Panc1 (cell line): ENCODE measurements around the gene PRAMEF20. TPM values are rescaled to one million over a fixed set of nuclear protein-coding genes. Genes with fewer than 3 reads are reported as not detected.

Experiments used
- ATAC-seq: fragments of 200-7000 bp; cut with Tn5 transposase; 2 replicates; pipeline ENCODE4 v1.9.1; 2020; ENCODE audit warnings: mild to moderate bottlenecking, moderate library complexity
- BruUV-seq: library from RNA; stranded (reverse); fragments of 400-500 nt; replicated peaks from 2 replicates; lab custom pipeline; 2021; lab: Mats Ljungman, UMichigan
- CTCF ChIA-PET: fragments of 300-600 bp; sonication (Branson Sonifier 250); formaldehyde crosslinking; loops from one replicate; lab custom pipeline; 2022; ENCODE audit warnings: antibody characterized with exemption; lab: Charles Lee
- POLR2A ChIA-PET: fragments of 300-600 bp; sonication (Branson Sonifier 250); formaldehyde crosslinking; loops from one replicate; lab custom pipeline; 2022; ENCODE audit warnings: antibody characterized with exemption; lab: Charles Lee
- DNase-seq: peaks from one replicate; pipeline ENCODE4 v3.0.0-alpha.2; 2010; ENCODE audit warnings: low read depth, low spot score
- H3K27ac ChIP-seq: 2 replicates; pipeline ENCODE4 v1.5.1; 2011; ENCODE audit warnings: mild to moderate bottlenecking, low read length, inconsistent platforms
- H3K27me3 ChIP-seq: fragments of 200-500 bp; sonication (Bioruptor generic); 2 replicates; pipeline ENCODE4 v1.6.0; 2014; ENCODE audit warnings: low read length, inconsistent platforms; ENCODE audit not compliant: control insufficient read depth, insufficient read depth
- H3K36me3 ChIP-seq: fragments of 200-500 bp; sonication (Bioruptor generic); 2 replicates; pipeline ENCODE4 v1.5.1; 2014; ENCODE audit warnings: inconsistent platforms, mild to moderate bottlenecking, low read length, moderate library complexity; ENCODE audit not compliant: control insufficient read depth, insufficient read depth
- H3K4me1 ChIP-seq: 2 replicates; pipeline ENCODE4 v1.5.1; 2011; ENCODE audit warnings: inconsistent platforms, mild to moderate bottlenecking, low read length, moderate library complexity; ENCODE audit not compliant: control insufficient read depth, insufficient read depth
- H3K4me3 ChIP-seq, 2 experiments: 2 replicates each; pipeline ENCODE4 v1.5.1; 2011 to 2012; ENCODE audit warnings: low read depth in 2 of 2, low read length in 2 of 2, mild to moderate bottlenecking in 2 of 2, inconsistent platforms in 1 of 2, moderate library complexity in 1 of 2
- H3K9me3 ChIP-seq: fragments of 200-500 bp; sonication (Bioruptor generic); 2 replicates; pipeline ENCODE4 v1.5.1; 2014; ENCODE audit warnings: low read depth, mild to moderate bottlenecking, inconsistent platforms, low read length, moderate library complexity; ENCODE audit not compliant: control insufficient read depth, insufficient read depth
- CTCF ChIP-seq: fragments of 450-650 bp; IDR thresholded peaks from 2 replicates; pipeline ENCODE4 v1.5.1; 2017; ENCODE audit warnings: mild to moderate bottlenecking
- POLR2AphosphoS5 ChIP-seq: IDR thresholded peaks from 2 replicates; pipeline ENCODE4 v1.6.1; 2012; ENCODE audit warnings: mild to moderate bottlenecking, low read depth, low read length, moderate library complexity
- REST ChIP-seq, 2 experiments: IDR thresholded peaks; 2 replicates each; pipeline ENCODE4 v1.6.1; 2011 to 2012; ENCODE audit warnings: low read depth in 2 of 2, control low read depth in 1 of 2, low read length in 1 of 2, mild to moderate bottlenecking in 1 of 2, moderate library complexity in 1 of 2; ENCODE audit not compliant: insufficient read depth in 1 of 2
- SIN3A ChIP-seq: IDR thresholded peaks from 2 replicates; pipeline ENCODE4 v1.6.1; 2012; ENCODE audit warnings: low read depth, mild to moderate bottlenecking, low read length, moderate library complexity, borderline replicate concordance; ENCODE audit not compliant: insufficient read depth
- TCF7L2 ChIP-seq: IDR thresholded peaks from 2 replicates; pipeline ENCODE4 v1.6.1; 2011; ENCODE audit warnings: mild to moderate bottlenecking, low read depth, low read length, inconsistent platforms
- in situ Hi-C: cut with HindIII; loops from 2 replicates; pipeline ENCODE4 v1.10.0; 2016; ENCODE audit warnings: low sequenced_read_pairs, low pct_unique_long_range_greater_than_20kb
- intact Hi-C: fragments of 100-400 bp; cut with micrococcal nuclease; formaldehyde crosslinking; loops from one replicate; pipeline ENCODE4 v1.10.0; 2022; ENCODE audit not compliant: unreplicated experiment
- total RNA-seq: library from RNA; stranded (reverse); gene quantifications from one replicate; pipeline ENCODE4 v1.2.1, GENCODE V29; 2021; ENCODE audit not compliant: unreplicated experiment

Gene PRAMEF20
- total RNA-seq, 1 experiment from 2014 or later: not detected

- CTCF ChIA-PET: no interaction called here
- in situ Hi-C loops (no loop called here), intact Hi-C loops (no loop called here)
- ATAC-seq (no peak), DNase-seq (no peak)
- TF ChIP-seq CTCF: no peak
- TF ChIP-seq POLR2AphosphoS5: no peak
- TF ChIP-seq SIN3A: no peak
- TF ChIP-seq REST (IDR thresholded peaks at IDR 0.05; ENCODE audit: insufficient read depth in 1 of 2, low read depth in 2 of 2, low read length in 1 of 2): no peak
- TF ChIP-seq TCF7L2: no peak
- Histone ChIP-seq H3K36me3 (no peaks in the 10 kb centered on the region), H3K27me3 (no peaks in the 10 kb centered on the region), H3K4me3 (no peak overlapping the region), H3K4me1 (no peaks in the 10 kb centered on the region), H3K9me3 (no peaks in the 10 kb centered on the region), H3K27ac (no peak overlapping the region)
- POLR2A ChIA-PET: no interaction called here
- BruUV-seq: no TSS peak
Observed at GRCh38 chr1:13450204-13450603, 40.0 kb downstream of the PRAMEF20 start.

DNA sequence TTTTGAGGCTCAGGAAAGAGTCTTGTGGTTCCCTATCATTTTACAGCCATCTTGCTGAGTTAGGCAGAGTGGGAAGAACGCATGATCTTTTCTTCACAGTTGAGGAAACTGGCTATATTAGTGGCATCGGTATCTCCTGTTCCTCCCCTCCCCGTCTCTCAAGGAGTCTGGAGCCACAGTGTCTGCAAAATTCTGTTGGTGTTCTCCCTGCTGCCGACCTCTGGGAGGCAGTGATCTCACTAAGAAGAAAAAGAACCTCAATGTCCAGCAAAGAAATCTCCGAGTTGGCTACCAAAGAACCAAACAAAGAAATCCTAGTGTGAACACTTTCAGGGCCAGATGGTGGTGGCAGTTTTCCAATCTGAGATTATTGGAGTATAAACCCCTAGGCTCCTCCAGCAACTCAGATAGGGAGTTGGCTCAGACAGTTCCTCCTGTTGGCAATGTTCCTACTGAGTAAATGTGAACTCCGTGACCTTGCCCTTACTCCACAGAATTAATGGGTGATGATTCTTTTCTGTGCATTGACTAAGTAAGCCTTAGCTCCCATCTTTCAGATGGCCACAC, 41.2 kb downstream of the PRAMEF20 start:
- ChIA-PET POLR2A (no interaction called here), CTCF (no interaction called here)
- intact Hi-C loops (no loop called here), in situ Hi-C loops (no loop called here)
- BruUV-seq: no TSS peak
- Histone ChIP-seq H3K36me3 (no peaks in the 10 kb centered on the region), H3K27me3 (no peaks in the 10 kb centered on the region), H3K9me3 (no peaks in the 10 kb centered on the region), H3K4me1 (no peaks in the 10 kb centered on the region), H3K27ac (no peak overlapping the region), H3K4me3 (no peak overlapping the region)
- ATAC-seq (no peak), DNase-seq (no peak)
- TF ChIP-seq TCF7L2 (no peak), CTCF (no peak), SIN3A (no peak), POLR2AphosphoS5 (no peak), REST (IDR thresholded peaks at IDR 0.05; ENCODE audit: insufficient read depth in 1 of 2, low read depth in 2 of 2, low read length in 1 of 2) (no peak)
